Activated B cell treated with CpG ODN at 0.5 μM for 24 hours (primary cell): ENCODE measurements around the gene LHX1. TPM values are rescaled to one million over a fixed set of nuclear protein-coding genes. Genes with fewer than 3 reads are reported as not detected.
A peak's percentile ranks its signal among the peaks of the same experiment; 100 is the strongest.

ENCODE experiments used
- ATAC-seq: fragments of 200-7000 bp; cut with Tn5 transposase; one replicate; pipeline ENCODE4 v1.10.0; 2021; ENCODE audit warnings: low read depth, mild to moderate bottlenecking, moderate library complexity
- CTCF ChIA-PET: fragments of 350-600 bp; sonication (Branson Sonifier 250); formaldehyde crosslinking; loops from one replicate; lab custom pipeline; 2021; ENCODE audit warnings: antibody characterized with exemption; lab: Charles Lee
- POLR2A ChIA-PET: fragments of 350-600 bp; sonication (Branson Sonifier 250); formaldehyde crosslinking; loops from one replicate; lab custom pipeline; 2021; ENCODE audit warnings: antibody characterized with exemption; lab: Charles Lee
- DNase-seq: peaks from one replicate; pipeline ENCODE4 v3.0.0; 2022
- H3K27ac Mint-ChIP-seq: one replicate; pipeline ENCODE4 v1.8.0; 2020; ENCODE audit warnings: mixed read lengths
- H3K27me3 Mint-ChIP-seq: one replicate; pipeline ENCODE4 v1.8.0; 2021; ENCODE audit warnings: mixed read lengths
- H3K36me3 Mint-ChIP-seq: one replicate; pipeline ENCODE4 v1.8.0; 2021; ENCODE audit warnings: low read depth, mixed read lengths
- H3K4me1 Mint-ChIP-seq: one replicate; pipeline ENCODE4 v1.8.0; 2021; ENCODE audit warnings: mixed read lengths
- H3K4me3 Mint-ChIP-seq: one replicate; pipeline ENCODE4 v1.8.0; 2020; ENCODE audit warnings: mild to moderate bottlenecking, mixed read lengths
- H3K9me3 Mint-ChIP-seq: one replicate; pipeline ENCODE4 v1.8.0; 2020; ENCODE audit warnings: mixed read lengths
- CTCF ChIP-seq: fragments of 200-600 bp; IDR thresholded peaks from one replicate; pipeline ENCODE4 v1.8.0; 2022; ENCODE audit warnings: antibody characterized with exemption, mild to moderate bottlenecking
- intact Hi-C: fragments of 100-400 bp; cut with micrococcal nuclease; formaldehyde crosslinking; loops from one replicate; pipeline ENCODE4 v1.15.1; 2024
- total RNA-seq: library from RNA; stranded (reverse); gene quantifications from 2 replicates; pipeline ENCODE4 v1.2.3, GENCODE V29; 2022

LHX1 gene
- total RNA-seq, 1 donor from 2014 or later, result not detected

GRCh38 chr17:36942019-36942599 lies 4.8 kb downstream of the LHX1 start:
- POLR2A ChIA-PET, result interaction anchor here (0.7 kb wide), 1 partner anchor 25 kb away, joined by 3 read pairs; no protein-coding TSS in a partner anchor
- Mint-ChIP-seq H3K9me3 (peaks cover 2% of the 10 kb centered on the region), H3K4me3 (peak overlapping the region; percentile 28), H3K27me3 (peaks cover 65% of the 10 kb centered on the region), H3K27ac (no peak overlapping the region), H3K36me3 (no peaks in the 10 kb centered on the region), H3K4me1 (peaks cover 27% of the 10 kb centered on the region)
- intact Hi-C loops, result loop anchor here (1.0 to 5.0 kb wide), 2 partner anchors 9 to 1455 kb away; no protein-coding TSS in a partner anchor
- no peak for TF ChIP-seq CTCF
- no peak for ATAC-seq
- DNase-seq, result no peak
- CTCF ChIA-PET, result no interaction called here

- Mint-ChIP-seq H3K36me3 (no peaks in the 10 kb centered on the region), H3K9me3 (peaks cover 2% of the 10 kb centered on the region), H3K4me3 (peak overlapping the region; percentile 28), H3K27ac (no peak overlapping the region), H3K4me1 (peaks cover 22% of the 10 kb centered on the region), H3K27me3 (peaks cover 62% of the 10 kb centered on the region)
- ATAC-seq, result no peak
- TF ChIP-seq CTCF, result no peak
- CTCF ChIA-PET, result no interaction called here
- POLR2A ChIA-PET, result interaction anchor here (0.7 kb wide), 1 partner anchor 25 kb away, joined by 3 read pairs; no protein-coding TSS in a partner anchor
- intact Hi-C loops, result loop anchor here (1.0 to 5.0 kb wide), 2 partner anchors 9 to 1455 kb away; no protein-coding TSS in a partner anchor
- no peak for DNase-seq
Observed at GRCh38 chr17:36942631-36943125, 5.4 kb downstream of the LHX1 start.

- POLR2A ChIA-PET, result interaction anchor here (0.5 to 1.1 kb wide), 2 partner anchors 10 to 342 kb away, joined by 3 to 4 read pairs; partner anchors contain the start of gene MRM1
- Mint-ChIP-seq H3K4me1 (peaks cover 23% of the 10 kb centered on the region), H3K36me3 (peaks cover 1% of the 10 kb centered on the region), H3K4me3 (no peak overlapping the region), H3K9me3 (peaks cover 2% of the 10 kb centered on the region), H3K27ac (peak overlapping the region; percentile 48), H3K27me3 (peaks cover 54% of the 10 kb centered on the region)
- TF ChIP-seq CTCF, result no peak
- DNase-seq (no peak), ATAC-seq (no peak)
- CTCF ChIA-PET, result no interaction called here
- intact Hi-C loops, result loop anchor here (5.0 kb wide), 1 partner anchor 1456 kb away; no protein-coding TSS in a partner anchor
Observed at GRCh38 chr17:36943250-36944191, 6.2 kb downstream of the LHX1 start.

- Mint-ChIP-seq H3K4me1 (peaks cover 26% of the 10 kb centered on the region), H3K27me3 (peaks cover 46% of the 10 kb centered on the region), H3K9me3 (peaks cover 2% of the 10 kb centered on the region), H3K4me3 (no peak overlapping the region), H3K27ac (no peak overlapping the region), H3K36me3 (peaks cover 9% of the 10 kb centered on the region)
- intact Hi-C loops, result loop anchor here (5.0 kb wide), 1 partner anchor 1457 kb away; no protein-coding TSS in a partner anchor
- POLR2A ChIA-PET, result interaction anchor here (0.7 to 1.1 kb wide), 3 partner anchors 8 to 145 kb away, joined by 3 to 5 read pairs (median 4); no protein-coding TSS in a partner anchor
- CTCF ChIA-PET, result no interaction called here
- DNase-seq (no peak), ATAC-seq (no peak)
- no peak for TF ChIP-seq CTCF
Observed at GRCh38 chr17:36944553-36944952, 7.3 kb downstream of the LHX1 start.
